ENCODE data around the gene NUP93. TPM values are rescaled to one million over a fixed set of nuclear protein-coding genes. Genes with fewer than 3 reads are reported as not detected.
"Not testable (repeated sequence)": the region's sequence is repeated elsewhere in the genome, so short reads cannot be mapped to it uniquely, and the experiment has no call there.

The NUP93 gene
- total RNA-seq, 1 donor from 2014 or later, result 49.4 TPM

DNA sequence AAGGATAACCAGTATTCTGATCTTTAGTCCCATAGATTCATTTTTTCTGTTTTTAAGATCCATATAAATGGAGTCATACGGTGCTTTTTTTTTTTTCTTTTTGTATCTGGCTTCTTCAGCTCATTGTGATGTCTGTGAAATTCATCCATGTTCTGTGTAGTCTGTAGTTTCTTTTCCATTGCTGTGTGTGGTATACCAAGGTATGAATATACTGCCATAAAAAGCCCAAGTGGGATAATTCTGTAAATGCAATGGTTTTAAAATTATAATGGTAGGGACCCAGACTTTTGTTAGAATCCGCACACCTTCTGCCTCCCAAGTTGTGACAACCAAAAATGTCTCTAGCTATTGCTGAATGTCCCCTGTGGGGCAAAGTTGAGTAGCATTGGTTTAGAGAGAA is 7.6 kb downstream of the NUP93 start:
- DNase-seq, result no peak
- ATAC-seq, result no peak
- Histone ChIP-seq H3K9me3 (no peaks in the 10 kb centered on the region), H3K4me3 (no peak overlapping the region), H3K27ac (no peak overlapping the region), H3K36me3 (no peaks in the 10 kb centered on the region), H3K4me1 (peaks cover 8% of the 10 kb centered on the region), H3K27me3 (ENCODE audit: low read depth) (no peaks in the 10 kb centered on the region)
- TF ChIP-seq, protein P1, sequence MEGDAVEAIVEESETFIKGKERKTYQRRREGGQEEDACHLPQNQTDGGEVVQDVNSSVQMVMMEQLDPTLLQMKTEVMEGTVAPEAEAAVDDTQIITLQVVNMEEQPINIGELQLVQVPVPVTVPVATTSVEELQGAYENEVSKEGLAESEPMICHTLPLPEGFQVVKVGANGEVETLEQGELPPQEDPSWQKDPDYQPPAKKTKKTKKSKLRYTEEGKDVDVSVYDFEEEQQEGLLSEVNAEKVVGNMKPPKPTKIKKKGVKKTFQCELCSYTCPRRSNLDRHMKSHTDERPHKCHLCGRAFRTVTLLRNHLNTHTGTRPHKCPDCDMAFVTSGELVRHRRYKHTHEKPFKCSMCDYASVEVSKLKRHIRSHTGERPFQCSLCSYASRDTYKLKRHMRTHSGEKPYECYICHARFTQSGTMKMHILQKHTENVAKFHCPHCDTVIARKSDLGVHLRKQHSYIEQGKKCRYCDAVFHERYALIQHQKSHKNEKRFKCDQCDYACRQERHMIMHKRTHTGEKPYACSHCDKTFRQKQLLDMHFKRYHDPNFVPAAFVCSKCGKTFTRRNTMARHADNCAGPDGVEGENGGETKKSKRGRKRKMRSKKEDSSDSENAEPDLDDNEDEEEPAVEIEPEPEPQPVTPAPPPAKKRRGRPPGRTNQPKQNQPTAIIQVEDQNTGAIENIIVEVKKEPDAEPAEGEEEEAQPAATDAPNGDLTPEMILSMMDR (IDR thresholded peaks at IDR 0.05), result no peak
- intact Hi-C loops (cut with DNase I), result no loop called here

DNA sequence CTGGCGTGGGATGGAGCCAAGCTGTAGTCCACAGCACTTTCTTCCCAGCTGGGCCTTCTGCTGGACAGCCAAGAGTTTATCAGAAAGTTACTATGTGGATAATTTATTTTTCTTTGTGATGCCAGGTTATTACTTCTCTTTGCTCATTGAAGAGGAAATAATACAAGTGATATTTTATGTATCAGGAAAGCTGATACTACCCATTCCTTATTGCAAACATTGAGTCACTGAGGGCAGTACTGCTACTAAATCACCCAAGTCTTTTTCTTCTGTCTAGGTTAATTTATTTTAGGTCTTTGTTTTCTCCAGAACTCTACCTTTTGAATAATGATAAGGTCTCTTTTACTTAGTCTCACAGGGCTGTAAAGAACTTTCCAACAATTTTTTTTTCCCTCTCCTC is 8.3 kb downstream of the NUP93 start:
- Histone ChIP-seq H3K9me3 (no peaks in the 10 kb centered on the region), H3K4me1 (peaks cover 11% of the 10 kb centered on the region), H3K27me3 (ENCODE audit: low read depth) (no peaks in the 10 kb centered on the region), H3K27ac (no peak overlapping the region), H3K36me3 (no peaks in the 10 kb centered on the region), H3K4me3 (no peak overlapping the region)
- ATAC-seq (no peak), DNase-seq (no peak)
- TF ChIP-seq, protein P1 (IDR thresholded peaks at IDR 0.05), result no peak
- intact Hi-C loops (cut with DNase I), result no loop called here

DNA sequence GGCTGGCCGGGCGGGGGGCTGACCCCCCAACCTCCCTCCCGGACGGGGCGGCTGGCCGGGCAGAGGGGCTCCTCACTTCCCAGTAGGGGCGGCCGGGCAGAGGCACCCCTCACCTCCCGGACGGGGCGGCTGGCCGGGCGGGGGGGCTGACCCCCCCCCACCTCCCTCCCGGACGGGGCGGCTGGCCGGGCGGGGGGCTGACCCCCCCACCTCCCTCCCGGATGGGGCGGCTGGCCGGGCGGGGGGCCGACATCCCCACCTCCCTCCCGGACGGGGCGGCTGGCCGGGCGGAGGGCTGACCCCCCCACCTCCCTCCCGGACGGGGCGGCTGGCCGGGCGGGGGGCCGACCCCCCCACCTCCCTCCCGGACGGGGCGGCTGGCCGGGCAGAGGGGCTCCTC is 9.4 kb downstream of the NUP93 start:
- intact Hi-C loops (cut with DNase I), result not testable (repeated sequence)

DNA sequence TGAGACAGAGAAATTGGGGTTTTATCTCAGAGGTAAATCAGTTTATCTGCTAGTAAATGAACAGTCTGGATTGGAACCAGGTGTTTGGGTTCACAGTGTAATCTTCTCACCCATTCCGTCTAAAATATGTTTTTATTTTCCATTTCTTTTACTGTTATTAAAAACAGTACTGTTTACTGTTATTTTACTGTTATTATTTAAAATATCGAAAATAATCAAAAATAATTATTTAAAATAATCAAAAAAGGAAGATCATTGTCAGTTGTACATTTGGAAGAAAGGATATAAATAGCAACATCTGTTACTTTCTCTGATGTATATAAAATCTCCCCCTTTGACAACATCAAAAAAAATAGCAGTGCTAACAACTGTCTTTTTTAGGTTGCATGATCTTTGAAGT is 11.5 kb downstream of the NUP93 start:
- DNase-seq (no peak), ATAC-seq (no peak)
- Histone ChIP-seq H3K36me3 (no peaks in the 10 kb centered on the region), H3K9me3 (no peaks in the 10 kb centered on the region), H3K27me3 (ENCODE audit: low read depth) (no peaks in the 10 kb centered on the region), H3K4me3 (no peak overlapping the region), H3K27ac (no peak overlapping the region), H3K4me1 (peaks cover 11% of the 10 kb centered on the region)
- TF ChIP-seq, protein P1 (IDR thresholded peaks at IDR 0.05), result no peak
- intact Hi-C loops (cut with DNase I), result no loop called here

More for the DNA sequence above, 9.4 kb downstream of the NUP93 start:
- not testable (repeated sequence) for H3K27ac ChIP-seq; H3K9me3 ChIP-seq; H3K4me3 ChIP-seq; ATAC-seq; H3K36me3 ChIP-seq; H3K27me3 ChIP-seq (ENCODE audit: low read depth); DNase-seq
- peaks cover 11% of the 10 kb centered on the region for H3K4me1 ChIP-seq

DNA sequence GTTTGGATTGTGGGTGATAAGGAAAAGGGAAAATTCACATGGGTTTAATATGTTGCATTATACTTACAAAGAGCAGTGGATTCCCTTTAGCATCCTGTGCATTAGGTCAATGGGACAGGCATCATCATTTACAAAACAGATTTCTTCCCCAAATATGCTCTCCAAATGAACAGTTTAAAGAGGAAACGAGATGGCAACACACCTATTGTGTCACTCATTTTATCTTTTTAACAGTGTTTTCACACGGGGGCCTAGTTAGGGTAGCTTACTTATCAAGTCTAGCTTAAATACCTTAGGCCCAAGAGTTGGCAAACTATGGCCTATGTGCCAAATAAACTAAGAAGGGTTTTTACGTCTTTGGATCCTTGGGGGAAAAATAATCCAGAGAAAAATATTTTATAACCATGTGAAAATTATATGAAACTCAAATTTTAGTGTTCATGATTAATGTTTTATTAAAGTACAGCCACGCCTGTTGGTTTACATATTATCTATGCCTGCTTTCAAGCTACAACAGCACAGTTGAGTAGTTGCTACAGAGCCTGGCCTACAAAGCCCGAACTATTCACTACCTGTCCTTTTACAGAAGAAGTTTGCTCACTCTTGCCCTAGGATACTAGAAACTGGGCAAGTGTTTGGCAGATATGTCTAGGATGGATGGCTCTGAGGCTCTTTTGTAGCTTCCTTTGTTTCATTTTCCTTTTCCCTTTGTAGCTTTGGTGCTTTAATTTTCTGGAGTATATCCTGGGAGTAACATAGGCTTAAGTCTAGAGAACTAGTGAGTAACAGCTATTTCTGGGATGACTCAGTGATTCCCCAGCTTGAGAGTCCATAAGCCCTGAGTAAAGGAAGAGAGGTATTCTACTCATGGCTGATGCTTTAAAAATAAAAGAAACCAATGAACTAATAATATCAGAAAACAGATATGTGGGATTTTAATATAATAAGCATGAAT is 12.4 kb downstream of the NUP93 start:
- H3K27me3 ChIP-seq (ENCODE audit: low read depth), result no peaks in the 10 kb centered on the region
- intact Hi-C loops (cut with DNase I), result no loop called here
- no peak for DNase-seq
- H3K4me1 ChIP-seq, result peaks cover 18% of the 10 kb centered on the region
- TF ChIP-seq, protein P1 (IDR thresholded peaks at IDR 0.05), result no peak
- no peaks in the 10 kb centered on the region for H3K36me3 ChIP-seq
- ATAC-seq, result peak in 1 of 2 donors; percentile 61
- H3K27ac ChIP-seq, result no peak overlapping the region
- H3K4me3 ChIP-seq, result no peak overlapping the region
- H3K9me3 ChIP-seq, result no peaks in the 10 kb centered on the region

DNA sequence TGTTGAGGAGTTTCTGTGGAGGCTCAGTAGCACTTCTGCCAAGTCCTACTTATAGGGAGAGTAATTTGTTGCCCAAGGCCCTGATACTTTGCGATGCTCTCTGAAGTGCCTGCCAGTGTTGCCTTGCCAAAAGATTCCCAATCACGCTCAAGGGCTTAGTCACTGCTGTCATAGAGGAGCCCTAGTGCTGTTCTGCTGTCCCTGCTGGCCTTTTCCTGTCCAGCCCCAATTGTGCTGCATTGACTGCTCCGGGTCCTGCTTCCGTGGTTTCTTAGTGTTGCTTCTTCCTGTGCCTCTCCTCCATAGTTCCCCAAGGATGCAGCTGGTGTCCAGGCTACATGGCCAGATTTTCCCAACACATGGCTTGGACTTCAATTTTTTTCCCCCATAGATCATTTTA is 13.9 kb downstream of the NUP93 start:
- peak; percentile 41 to 43 for ATAC-seq
- Histone ChIP-seq H3K36me3 (peaks cover 2% of the 10 kb centered on the region), H3K9me3 (no peaks in the 10 kb centered on the region), H3K4me3 (no peak overlapping the region), H3K27ac (no peak overlapping the region), H3K4me1 (peaks cover 33% of the 10 kb centered on the region), H3K27me3 (ENCODE audit: low read depth) (no peaks in the 10 kb centered on the region)
- TF ChIP-seq, protein P1 (IDR thresholded peaks at IDR 0.05), result no peak
- intact Hi-C loops (cut with DNase I), result no loop called here
- DNase-seq, result no peak

Measured in lower lobe of right lung (tissue), 2 donors.